ENCODE measurements around the gene GPR15. TPM values are rescaled to one million over a fixed set of nuclear protein-coding genes. Genes with fewer than 3 reads are reported as not detected.

Gene GPR15
- total and polyA plus RNA-seq, 2 donors from 2014 or later, result not detected

DNA sequence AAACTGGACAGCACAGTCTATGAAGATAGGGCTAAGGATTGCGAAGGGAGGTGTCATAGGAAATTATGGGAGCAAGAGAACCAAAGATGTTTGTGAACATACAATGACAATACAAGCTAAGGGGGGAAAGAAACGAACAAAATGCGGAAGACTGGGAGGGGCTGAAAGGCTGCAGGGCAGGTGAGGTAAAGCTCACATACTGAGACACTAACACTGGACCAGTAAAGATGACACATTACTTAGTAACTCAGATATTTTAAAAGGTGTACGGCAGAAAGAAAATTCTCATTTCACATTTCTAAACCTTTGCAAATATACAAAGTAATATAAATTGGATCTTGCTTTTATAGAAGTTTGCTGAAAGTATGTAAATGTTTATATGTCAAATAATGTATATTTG lies 19.2 kb upstream of the GPR15 start:
- FAIRE-seq, result no peak
- H3K36me3 ChIP-seq (ENCODE audit: control insufficient read depth in 2 of 3, insufficient read depth in 3 of 3, low read length in 3 of 3), result peaks cover 0 to 8% (median 6%) of the 10 kb centered on the region in 3 donors

DNA sequence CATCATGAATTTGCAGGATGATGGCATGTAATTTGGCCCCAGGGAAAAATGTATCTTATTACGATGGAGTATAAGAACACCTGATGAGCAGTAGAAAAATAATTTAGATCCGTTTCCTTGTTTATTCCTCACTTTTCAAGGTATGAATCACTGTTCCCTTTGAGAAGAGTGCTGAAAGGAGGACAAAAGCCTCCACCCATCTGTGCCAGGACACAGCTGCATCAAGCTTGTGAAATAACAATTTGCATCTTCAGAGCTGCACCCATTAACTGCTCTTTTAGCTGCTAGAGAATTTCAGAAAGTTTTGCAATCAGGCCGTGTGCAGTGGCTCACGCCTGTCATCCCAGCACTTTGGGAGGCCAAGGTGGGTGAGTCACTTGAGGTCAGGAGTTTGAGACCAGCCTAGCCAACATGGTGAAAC lies 18.7 kb upstream of the GPR15 start:
- no peak overlapping the region for H3K9ac ChIP-seq (ENCODE audit: low read length in 3 of 3)
- H3K36me3 ChIP-seq (ENCODE audit: control insufficient read depth in 2 of 3, insufficient read depth in 3 of 3, low read length in 3 of 3), result peaks cover 0 to 10% (median 6%) of the 10 kb centered on the region in 3 donors
- no peaks in the 10 kb centered on the region for H3K27me3 ChIP-seq (ENCODE audit: control insufficient read depth, insufficient read depth, low read length)
- intact Hi-C loops (cut with DNase I), result no loop called here
- H3K4me1 ChIP-seq (ENCODE audit: control insufficient read depth in 2 of 3, insufficient read depth in 2 of 3, low read depth in 1 of 3, low read length in 3 of 3), result no peaks in the 10 kb centered on the region
- no peak for FAIRE-seq
- no peak overlapping the region for H3K27ac ChIP-seq (ENCODE audit: low read depth in 2 of 2, low read length in 2 of 2)
- no peak for DNase-seq
- no peaks in the 10 kb centered on the region for H3K9me3 ChIP-seq (ENCODE audit: control insufficient read depth in 2 of 3, insufficient read depth in 1 of 3, low read length in 3 of 3)
- no peak overlapping the region for H3K4me3 ChIP-seq (ENCODE audit: low read length in 3 of 3)
- TF ChIP-seq CTCF (IDR thresholded peaks at IDR 0.05; ENCODE audit: borderline replicate concordance, extremely low read depth, insufficient read depth), result no peak

More for the DNA sequence above, 19.2 kb upstream of the GPR15 start:
- no peak for TF ChIP-seq CTCF (IDR thresholded peaks at IDR 0.05; ENCODE audit: borderline replicate concordance, extremely low read depth, insufficient read depth)
- no peak overlapping the region for H3K27ac ChIP-seq (ENCODE audit: low read depth in 2 of 2, low read length in 2 of 2)
- intact Hi-C loops (cut with DNase I), result no loop called here
- no peak for DNase-seq
- no peak overlapping the region for H3K9ac ChIP-seq (ENCODE audit: low read length in 3 of 3)
- no peaks in the 10 kb centered on the region for H3K9me3 ChIP-seq (ENCODE audit: control insufficient read depth in 2 of 3, insufficient read depth in 1 of 3, low read length in 3 of 3)
- no peak overlapping the region for H3K4me3 ChIP-seq (ENCODE audit: low read length in 3 of 3)
- no peaks in the 10 kb centered on the region for H3K27me3 ChIP-seq (ENCODE audit: control insufficient read depth, insufficient read depth, low read length)
- no peaks in the 10 kb centered on the region for H3K4me1 ChIP-seq (ENCODE audit: control insufficient read depth in 2 of 3, insufficient read depth in 2 of 3, low read depth in 1 of 3, low read length in 3 of 3)

DNA sequence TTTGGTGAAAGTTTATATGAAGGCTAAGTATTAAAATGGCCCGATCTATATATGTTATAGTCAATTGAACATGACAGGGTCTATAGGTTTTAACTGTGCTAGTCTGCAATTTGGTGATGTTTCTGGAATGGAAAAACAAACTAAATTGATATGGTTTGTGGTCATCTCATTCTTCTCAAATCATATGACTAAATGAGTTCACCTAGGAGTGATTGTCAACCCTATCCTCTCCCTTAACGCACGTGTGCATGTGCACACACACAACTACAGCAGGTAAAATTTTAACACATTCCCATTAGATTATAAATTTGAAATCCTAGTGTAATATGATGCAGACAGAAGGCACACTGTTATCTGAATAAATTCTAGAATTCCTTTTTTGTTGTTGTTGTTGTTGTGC lies 18.0 kb upstream of the GPR15 start:
- TF ChIP-seq CTCF (IDR thresholded peaks at IDR 0.05; ENCODE audit: borderline replicate concordance, extremely low read depth, insufficient read depth), result no peak

DNA sequence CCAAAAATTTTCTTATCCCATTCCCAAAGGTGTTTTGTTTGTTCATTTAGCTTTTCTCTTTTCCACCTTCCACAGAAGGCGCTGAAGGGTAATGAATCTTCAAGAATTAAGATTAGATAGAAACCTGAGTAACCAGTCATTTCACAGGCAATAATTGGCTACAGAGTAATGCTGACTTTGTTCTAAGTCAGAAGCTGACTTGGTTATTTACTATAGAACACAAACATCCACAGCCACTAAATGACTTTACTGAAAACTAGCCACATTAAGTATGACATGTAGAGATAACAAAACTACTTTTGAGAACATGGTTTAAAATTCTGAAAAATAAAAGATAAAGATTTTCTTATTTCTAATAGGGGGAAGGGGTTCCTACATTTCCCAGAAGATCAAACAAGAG lies 16.8 kb upstream of the GPR15 start:
- H3K9ac ChIP-seq (ENCODE audit: low read length in 3 of 3), result no peak overlapping the region
- DNase-seq (no peak), FAIRE-seq (no peak)
- H3K27ac ChIP-seq (ENCODE audit: low read depth in 2 of 2, low read length in 2 of 2), result no peak overlapping the region
- intact Hi-C loops (cut with DNase I), result no loop called here
- no peak overlapping the region for H3K4me3 ChIP-seq (ENCODE audit: low read length in 3 of 3)
- TF ChIP-seq CTCF (IDR thresholded peaks at IDR 0.05; ENCODE audit: borderline replicate concordance, extremely low read depth, insufficient read depth), result no peak
- no peaks in the 10 kb centered on the region for H3K27me3 ChIP-seq (ENCODE audit: control insufficient read depth, insufficient read depth, low read length)
- no peaks in the 10 kb centered on the region for H3K9me3 ChIP-seq (ENCODE audit: control insufficient read depth in 2 of 3, insufficient read depth in 1 of 3, low read length in 3 of 3)
- H3K36me3 ChIP-seq (ENCODE audit: control insufficient read depth in 2 of 3, insufficient read depth in 3 of 3, low read length in 3 of 3), result peaks cover 0 to 14% (median 13%) of the 10 kb centered on the region in 3 donors
- H3K4me1 ChIP-seq (ENCODE audit: control insufficient read depth in 2 of 3, insufficient read depth in 2 of 3, low read depth in 1 of 3, low read length in 3 of 3), result peaks cover 0 to under 1% (median 0%) of the 10 kb centered on the region in 3 donors

More for the DNA sequence above, 18.0 kb upstream of the GPR15 start:
- H3K4me1 ChIP-seq (ENCODE audit: control insufficient read depth in 2 of 3, insufficient read depth in 2 of 3, low read depth in 1 of 3, low read length in 3 of 3), result no peaks in the 10 kb centered on the region
- no peaks in the 10 kb centered on the region for H3K27me3 ChIP-seq (ENCODE audit: control insufficient read depth, insufficient read depth, low read length)
- H3K4me3 ChIP-seq (ENCODE audit: low read length in 3 of 3), result no peak overlapping the region
- DNase-seq (no peak), FAIRE-seq (no peak)
- no peaks in the 10 kb centered on the region for H3K9me3 ChIP-seq (ENCODE audit: control insufficient read depth in 2 of 3, insufficient read depth in 1 of 3, low read length in 3 of 3)
- no peak overlapping the region for H3K27ac ChIP-seq (ENCODE audit: low read depth in 2 of 2, low read length in 2 of 2)
- peaks cover 0 to 11% (median 9%) of the 10 kb centered on the region in 3 donors for H3K36me3 ChIP-seq (ENCODE audit: control insufficient read depth in 2 of 3, insufficient read depth in 3 of 3, low read length in 3 of 3)
- no peak overlapping the region for H3K9ac ChIP-seq (ENCODE audit: low read length in 3 of 3)
- intact Hi-C loops (cut with DNase I), result no loop called here

All from kidney (tissue), 14 donors.